ENCODE data around the gene BAIAP2.

- no peak for TF ChIP-seq CTCF (IDR thresholded peaks at IDR 0.05; ENCODE audit: insufficient read depth, low read length, poor library complexity, severe bottlenecking)
- no peak for TF ChIP-seq EZH2phosphoT487 (conservative IDR thresholded peaks at IDR 0.05; ENCODE audit: low read length)
Measured at GRCh38 chr17:81094509-81095382, 59.8 kb downstream of the BAIAP2 start.

Measured in SU-DHL-6 (cell line).